RWPE2 (cell line): ENCODE data around the gene SPOCK2.
A peak's percentile ranks its signal among the peaks of the same experiment; 100 is the strongest.

Source experiments
- ATAC-seq: fragments of 200-7000 bp; cut with Tn5 transposase; 3 replicates; pipeline ENCODE4 v1.9.1; 2021; ENCODE audit warnings: low read depth
- DNase-seq: peaks from one replicate; pipeline ENCODE4 v3.0.0-alpha.2; 2020; ENCODE audit warnings: low spot score
- H3K27ac ChIP-seq: fragments of 450-650 bp; 2 replicates; pipeline ENCODE4 v1.5.1; 2017; ENCODE audit warnings: mild to moderate bottlenecking; ENCODE audit not compliant: poor library complexity, severe bottlenecking
- H3K27me3 ChIP-seq: fragments of 250-450 bp; sonication (Bioruptor Pico); 2 replicates; pipeline ENCODE4 v1.5.1; 2021; ENCODE audit warnings: mild to moderate bottlenecking, moderate library complexity; ENCODE audit not compliant: insufficient read depth, poor library complexity, severe bottlenecking
- H3K36me3 ChIP-seq: fragments of 250-450 bp; sonication (Bioruptor Pico); 2 replicates; pipeline ENCODE4 v1.5.1; 2020; ENCODE audit warnings: low read depth, mild to moderate bottlenecking, moderate library complexity
- H3K4me1 ChIP-seq: fragments of 250-450 bp; sonication (Bioruptor Pico); 2 replicates; pipeline ENCODE4 v1.5.1; 2021; ENCODE audit warnings: mild to moderate bottlenecking, moderate library complexity; ENCODE audit not compliant: insufficient read depth, poor library complexity, severe bottlenecking
- H3K4me3 ChIP-seq: fragments of 250-450 bp; sonication (Bioruptor Pico); 2 replicates; pipeline ENCODE4 v1.5.1; 2021; ENCODE audit warnings: mild to moderate bottlenecking, moderate library complexity; ENCODE audit not compliant: severe bottlenecking
- H3K9me3 ChIP-seq: fragments of 250-450 bp; sonication (Bioruptor Pico); 2 replicates; pipeline ENCODE4 v1.5.1; 2021; ENCODE audit warnings: mild to moderate bottlenecking, moderate library complexity; ENCODE audit not compliant: severe bottlenecking
- TF ChIP-seq, protein P1 (sequence below): fragments of 450-650 bp; IDR thresholded peaks from one replicate; pipeline ENCODE4 v1.5.1; 2017; ENCODE audit warnings: mild to moderate bottlenecking, moderate library complexity; ENCODE audit not compliant: poor library complexity, severe bottlenecking

SPOCK2 gene

DNA sequence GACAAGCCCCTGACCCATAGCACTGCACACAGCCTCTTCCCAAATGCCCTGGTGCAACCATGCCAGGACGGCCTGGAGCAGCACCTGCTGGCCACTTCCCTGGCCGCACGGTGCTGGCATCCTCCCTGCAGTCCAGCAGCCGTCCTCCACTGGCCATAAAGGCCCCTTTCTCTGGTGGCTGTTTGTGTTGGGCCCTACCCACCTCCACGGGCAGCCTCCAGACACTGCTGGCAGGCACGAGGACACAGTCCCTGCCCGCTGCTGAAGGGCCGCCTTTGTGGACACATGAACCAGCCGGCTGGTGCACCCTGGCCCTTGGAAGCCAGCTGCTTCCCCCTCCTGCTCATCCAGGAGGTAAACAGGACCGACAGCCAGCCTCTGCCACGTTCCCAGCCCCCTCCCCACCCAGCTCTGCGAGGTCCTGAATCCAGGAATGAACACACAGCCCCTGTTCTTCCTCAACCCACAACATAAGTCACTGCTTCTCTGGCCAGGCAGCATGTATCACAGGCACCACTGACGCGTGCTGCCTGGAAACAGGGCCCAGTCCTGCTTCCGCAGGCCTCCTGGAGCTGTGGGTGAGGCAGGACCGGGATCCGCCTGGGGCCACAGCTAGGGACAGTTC, 43.8 kb downstream of the SPOCK2 start:
- Histone ChIP-seq H3K4me3 (no peak overlapping the region), H3K27ac (peak overlapping the region; percentile 36), H3K36me3 (no peaks in the 10 kb centered on the region), H3K27me3 (no peaks in the 10 kb centered on the region), H3K9me3 (no peaks in the 10 kb centered on the region), H3K4me1 (peaks cover 5% of the 10 kb centered on the region)
- TF ChIP-seq, protein P1, sequence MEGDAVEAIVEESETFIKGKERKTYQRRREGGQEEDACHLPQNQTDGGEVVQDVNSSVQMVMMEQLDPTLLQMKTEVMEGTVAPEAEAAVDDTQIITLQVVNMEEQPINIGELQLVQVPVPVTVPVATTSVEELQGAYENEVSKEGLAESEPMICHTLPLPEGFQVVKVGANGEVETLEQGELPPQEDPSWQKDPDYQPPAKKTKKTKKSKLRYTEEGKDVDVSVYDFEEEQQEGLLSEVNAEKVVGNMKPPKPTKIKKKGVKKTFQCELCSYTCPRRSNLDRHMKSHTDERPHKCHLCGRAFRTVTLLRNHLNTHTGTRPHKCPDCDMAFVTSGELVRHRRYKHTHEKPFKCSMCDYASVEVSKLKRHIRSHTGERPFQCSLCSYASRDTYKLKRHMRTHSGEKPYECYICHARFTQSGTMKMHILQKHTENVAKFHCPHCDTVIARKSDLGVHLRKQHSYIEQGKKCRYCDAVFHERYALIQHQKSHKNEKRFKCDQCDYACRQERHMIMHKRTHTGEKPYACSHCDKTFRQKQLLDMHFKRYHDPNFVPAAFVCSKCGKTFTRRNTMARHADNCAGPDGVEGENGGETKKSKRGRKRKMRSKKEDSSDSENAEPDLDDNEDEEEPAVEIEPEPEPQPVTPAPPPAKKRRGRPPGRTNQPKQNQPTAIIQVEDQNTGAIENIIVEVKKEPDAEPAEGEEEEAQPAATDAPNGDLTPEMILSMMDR = peak; percentile 48
- DNase-seq (no peak), ATAC-seq (peak; percentile 73)

DNA sequence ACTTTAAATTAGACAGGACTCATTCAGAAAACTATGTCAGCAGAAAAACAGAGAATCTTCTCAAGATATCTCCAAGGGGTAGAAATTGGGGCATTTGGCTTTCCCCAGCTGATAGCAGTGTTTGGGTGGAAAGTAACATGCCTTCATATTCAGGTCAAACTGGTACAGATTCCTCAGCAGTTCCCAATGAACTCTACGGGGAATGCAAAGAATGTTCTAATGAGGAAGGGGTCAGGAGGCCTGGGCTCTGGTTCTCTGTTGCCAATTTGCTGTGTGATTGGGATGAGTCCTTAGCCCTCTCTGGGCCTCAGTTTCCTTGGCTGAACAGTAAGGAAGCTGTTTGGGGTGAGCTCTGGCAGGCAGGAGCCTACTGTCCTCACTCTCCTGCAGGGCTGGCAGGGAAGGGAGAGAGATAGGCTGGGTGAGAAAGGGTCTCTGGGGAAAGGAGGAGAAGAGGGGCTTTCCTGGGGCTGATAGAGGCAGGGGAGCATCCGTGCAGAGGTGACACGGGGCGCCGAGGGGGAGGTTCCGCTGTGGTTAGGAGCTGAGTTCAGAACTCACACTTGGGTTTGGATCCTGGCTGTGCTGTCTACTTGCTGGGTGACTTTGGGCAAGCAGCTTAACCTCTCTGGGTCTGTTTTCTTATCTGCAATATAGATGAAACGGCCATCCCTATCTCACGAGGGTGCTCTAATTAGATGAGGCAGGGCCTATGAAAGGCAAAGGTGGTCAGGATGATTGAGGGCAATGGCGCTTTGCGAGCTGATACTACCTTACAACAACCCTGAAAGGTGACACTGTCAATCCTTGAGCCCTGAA, 45.1 kb downstream of the SPOCK2 start:
- no peak for DNase-seq
- no peaks in the 10 kb centered on the region for H3K9me3 ChIP-seq
- ATAC-seq = no peak
- peaks cover 5% of the 10 kb centered on the region for H3K4me1 ChIP-seq
- H3K4me3 ChIP-seq = no peak overlapping the region
- H3K36me3 ChIP-seq = no peaks in the 10 kb centered on the region
- H3K27ac ChIP-seq = no peak overlapping the region
- H3K27me3 ChIP-seq = no peaks in the 10 kb centered on the region
- TF ChIP-seq, protein P1 = no peak

DNA sequence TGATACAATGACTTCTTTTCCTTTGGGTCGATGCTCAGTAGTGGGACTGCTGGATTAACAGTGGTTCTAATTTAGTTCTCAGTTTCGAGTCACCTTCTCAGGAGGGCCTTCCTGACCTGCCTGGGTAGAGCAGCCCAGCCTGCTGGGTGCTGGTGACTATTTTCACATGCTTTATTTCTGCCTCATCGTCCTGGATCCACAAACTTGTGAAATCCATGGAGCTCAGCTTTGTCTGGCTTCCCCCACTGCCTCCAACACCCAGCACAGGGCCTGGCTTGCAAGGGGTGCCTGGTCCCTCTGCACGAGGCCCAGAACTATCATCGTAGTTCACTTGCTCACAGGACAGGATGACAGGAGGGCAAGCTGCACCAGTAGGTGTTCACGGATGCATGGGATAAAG, 46.9 kb downstream of the SPOCK2 start:
- Histone ChIP-seq H3K36me3 (no peaks in the 10 kb centered on the region), H3K27me3 (no peaks in the 10 kb centered on the region), H3K4me3 (no peak overlapping the region), H3K9me3 (no peaks in the 10 kb centered on the region), H3K27ac (no peak overlapping the region), H3K4me1 (peaks cover 5% of the 10 kb centered on the region)
- DNase-seq (no peak), ATAC-seq (no peak)
- TF ChIP-seq, protein P1 = no peak

DNA sequence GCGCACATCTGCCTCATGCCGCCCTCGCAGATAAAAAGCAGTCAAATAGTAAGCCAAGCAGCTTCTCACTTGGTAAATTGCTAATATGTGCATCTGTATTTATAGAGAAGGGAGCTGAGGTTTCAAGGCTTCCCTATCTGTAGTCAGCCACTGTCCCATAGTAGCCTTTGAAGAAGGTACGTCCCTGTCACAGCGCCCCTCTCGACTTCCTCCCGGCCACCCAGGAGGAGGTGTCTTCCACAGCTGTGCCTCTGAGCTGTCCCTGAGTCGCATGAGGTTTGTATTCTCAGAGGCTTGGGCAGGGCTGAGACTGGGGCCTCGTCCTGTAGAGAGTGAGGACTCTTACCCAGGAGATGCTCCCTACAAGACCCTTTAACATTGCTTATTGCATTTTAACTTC, 49.0 kb downstream of the SPOCK2 start:
- TF ChIP-seq, protein P1 = no peak
- Histone ChIP-seq H3K27ac (no peak overlapping the region), H3K9me3 (no peaks in the 10 kb centered on the region), H3K27me3 (no peaks in the 10 kb centered on the region), H3K4me3 (no peak overlapping the region), H3K36me3 (no peaks in the 10 kb centered on the region), H3K4me1 (no peaks in the 10 kb centered on the region)
- ATAC-seq (no peak), DNase-seq (no peak)
